ENCODE results near the gene IKZF2. TPM values are rescaled to one million over a fixed set of nuclear protein-coding genes. Genes with fewer than 3 reads are reported as not detected.

IKZF2 gene
- total RNA-seq, 1 experiment from 2014 or later, result 3.0 TPM

DNA sequence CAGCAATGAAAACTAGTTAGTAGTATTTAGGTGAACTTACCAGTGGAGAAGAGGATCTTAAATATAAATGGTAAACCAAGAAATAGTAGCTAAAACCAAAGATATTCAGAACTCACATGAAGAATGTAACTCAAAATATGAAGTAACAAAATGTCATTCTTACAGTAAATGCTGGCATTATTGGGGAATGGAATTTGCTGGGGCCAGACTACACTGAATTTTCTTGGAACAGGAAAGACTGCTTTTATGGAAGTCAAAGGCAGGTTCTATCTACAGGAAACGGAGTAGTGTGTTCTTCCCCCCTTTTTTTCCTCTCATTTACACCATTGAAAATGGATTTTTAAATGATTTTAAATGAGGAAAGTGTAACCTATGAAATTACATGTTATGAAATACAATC, 188.7 kb downstream of the IKZF2 start:
- H3K9me3 ChIP-seq (ENCODE audit: control insufficient read depth, low read depth, low read length), result no peaks in the 10 kb centered on the region
- no peak overlapping the region for H3K18ac ChIP-seq (ENCODE audit: insufficient read length, low read depth, low read length)
- H3K9ac ChIP-seq (ENCODE audit: extremely low read depth, insufficient read length, low read length), result no peak overlapping the region
- no peak overlapping the region for H2BK12ac ChIP-seq (ENCODE audit: insufficient read length, low read depth, low read length)
- no peaks in the 10 kb centered on the region for H3K9me3 Mint-ChIP-seq
- no peak overlapping the region for H4K8ac ChIP-seq (replicated peaks; ENCODE audit: insufficient read length, low read depth, low read length)
- H3K4me1 Mint-ChIP-seq, result peaks cover 0 to 7% of the 10 kb centered on the region in 2 experiments; a peak in 2 of 4 replicates
- no peak overlapping the region for H3K23ac ChIP-seq (ENCODE audit: insufficient read length, low read depth, low read length)
- H2BK120ac ChIP-seq (ENCODE audit: low read depth, low read length, poor library complexity, severe bottlenecking), result no peak overlapping the region
- H3K4me2 ChIP-seq (ENCODE audit: insufficient read depth, insufficient read length, low read length), result no peak overlapping the region
- no peak overlapping the region for H2AFZ ChIP-seq (ENCODE audit: low read length)
- no peak overlapping the region for H4K5ac ChIP-seq (ENCODE audit: insufficient read length, low read depth, low read length)
- DNase-seq, result no peak
- no peaks in the 10 kb centered on the region for H3K36me3 Mint-ChIP-seq (ENCODE audit: insufficient read depth in 1 of 3, low read depth in 3 of 3)
- no CpG with 5 or more reads among the region's 1 CpG for WGBS (ENCODE audit: extremely low coverage, insufficient read length, low lambda C conversion rate)
- no peak overlapping the region for H3K14ac ChIP-seq (ENCODE audit: insufficient read depth, low read length)
- H3K79me2 ChIP-seq (ENCODE audit: insufficient read depth, low read length), result no peaks in the 10 kb centered on the region
- H3T11ph ChIP-seq (ENCODE audit: low read length), result no peak overlapping the region
- no peaks in the 10 kb centered on the region for H3K27me3 Mint-ChIP-seq (ENCODE audit: low read depth)
- no peak overlapping the region for H2BK20ac ChIP-seq (ENCODE audit: low read depth, low read length, poor library complexity, severe bottlenecking)
- H4K91ac ChIP-seq (ENCODE audit: insufficient read length, low read depth, low read length), result no peak overlapping the region
- 0 out of 2 replicates have a peak, but pooled peaks cover under 1% of the 10 kb centered on the region for H3K27me3 ChIP-seq (ENCODE audit: insufficient read depth, low read length)
- no peak overlapping the region for H2BK15ac ChIP-seq (ENCODE audit: low read depth, low read length)
- no peak overlapping the region for H2BK5ac ChIP-seq (ENCODE audit: insufficient read length, low read length)
- H3K27ac Mint-ChIP-seq, result no peak overlapping the region
- no peaks in the 10 kb centered on the region for H3K79me1 ChIP-seq (ENCODE audit: insufficient read depth, low read depth, low read length, poor library complexity, severe bottlenecking)
- H3K27ac ChIP-seq (ENCODE audit: insufficient read length, low read depth, low read length), result no peak overlapping the region
- H3K56ac ChIP-seq (ENCODE audit: insufficient read length, low read depth, low read length), result no peak overlapping the region
- no peak overlapping the region for H3K4me3 Mint-ChIP-seq
- H3K23me2 ChIP-seq (ENCODE audit: insufficient read length, low read depth, low read length, poor library complexity, severe bottlenecking), result no peaks in the 10 kb centered on the region
- peaks cover 8% of the 10 kb centered on the region; the same call in 1 of the 2 replicates for H3K4me1 ChIP-seq (ENCODE audit: insufficient read depth, low read length)
- TF ChIP-seq, protein P1, sequence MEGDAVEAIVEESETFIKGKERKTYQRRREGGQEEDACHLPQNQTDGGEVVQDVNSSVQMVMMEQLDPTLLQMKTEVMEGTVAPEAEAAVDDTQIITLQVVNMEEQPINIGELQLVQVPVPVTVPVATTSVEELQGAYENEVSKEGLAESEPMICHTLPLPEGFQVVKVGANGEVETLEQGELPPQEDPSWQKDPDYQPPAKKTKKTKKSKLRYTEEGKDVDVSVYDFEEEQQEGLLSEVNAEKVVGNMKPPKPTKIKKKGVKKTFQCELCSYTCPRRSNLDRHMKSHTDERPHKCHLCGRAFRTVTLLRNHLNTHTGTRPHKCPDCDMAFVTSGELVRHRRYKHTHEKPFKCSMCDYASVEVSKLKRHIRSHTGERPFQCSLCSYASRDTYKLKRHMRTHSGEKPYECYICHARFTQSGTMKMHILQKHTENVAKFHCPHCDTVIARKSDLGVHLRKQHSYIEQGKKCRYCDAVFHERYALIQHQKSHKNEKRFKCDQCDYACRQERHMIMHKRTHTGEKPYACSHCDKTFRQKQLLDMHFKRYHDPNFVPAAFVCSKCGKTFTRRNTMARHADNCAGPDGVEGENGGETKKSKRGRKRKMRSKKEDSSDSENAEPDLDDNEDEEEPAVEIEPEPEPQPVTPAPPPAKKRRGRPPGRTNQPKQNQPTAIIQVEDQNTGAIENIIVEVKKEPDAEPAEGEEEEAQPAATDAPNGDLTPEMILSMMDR (conservative IDR thresholded peaks at IDR 0.05), result no peak
- H2AK5ac ChIP-seq (ENCODE audit: insufficient read length, low read length), result no peak overlapping the region
- no peaks in the 10 kb centered on the region for H4K20me1 ChIP-seq (ENCODE audit: control insufficient read depth, insufficient read depth, insufficient read length)
- H3K4ac ChIP-seq (ENCODE audit: low read depth, low read length), result no peak overlapping the region
